ENCODE results near the gene POLR3H. TPM values are rescaled to one million over a fixed set of nuclear protein-coding genes. Genes with fewer than 3 reads are reported as not detected.

Gene POLR3H
- polyA plus RNA-seq, 3 donors = 34.0 to 38.1 (median 34.5) TPM

GRCh38 chr22:41488596-41489385 is 55.5 kb downstream of the POLR3H start:
- no peak for DNase-seq

GRCh38 chr22:41488076-41488475 is 56.2 kb downstream of the POLR3H start:
- DNase-seq = no peak

GRCh38 chr22:41487037-41487935 is 57.0 kb downstream of the POLR3H start:
- DNase-seq = no peak

DNA sequence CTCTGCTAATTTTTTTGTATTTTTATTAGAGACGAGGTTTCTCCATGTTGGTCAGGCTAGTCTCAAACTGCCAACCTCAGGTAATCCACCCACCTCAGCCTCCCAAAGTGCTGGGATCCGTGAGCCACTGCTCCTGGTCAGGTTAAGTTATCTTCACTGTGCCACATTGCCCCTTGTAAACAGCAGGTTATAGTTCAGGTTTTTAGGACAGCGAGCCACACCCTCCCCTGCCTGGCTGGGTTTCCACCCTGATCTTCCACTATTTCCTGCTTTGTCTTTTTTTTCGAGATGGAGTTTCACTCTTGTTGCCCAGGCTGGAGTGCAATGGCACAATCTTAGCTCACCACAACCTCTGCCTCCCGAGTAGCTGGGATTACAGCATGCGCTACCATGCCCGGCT is 59.2 kb downstream of the POLR3H start:
- no peak for DNase-seq

DNA sequence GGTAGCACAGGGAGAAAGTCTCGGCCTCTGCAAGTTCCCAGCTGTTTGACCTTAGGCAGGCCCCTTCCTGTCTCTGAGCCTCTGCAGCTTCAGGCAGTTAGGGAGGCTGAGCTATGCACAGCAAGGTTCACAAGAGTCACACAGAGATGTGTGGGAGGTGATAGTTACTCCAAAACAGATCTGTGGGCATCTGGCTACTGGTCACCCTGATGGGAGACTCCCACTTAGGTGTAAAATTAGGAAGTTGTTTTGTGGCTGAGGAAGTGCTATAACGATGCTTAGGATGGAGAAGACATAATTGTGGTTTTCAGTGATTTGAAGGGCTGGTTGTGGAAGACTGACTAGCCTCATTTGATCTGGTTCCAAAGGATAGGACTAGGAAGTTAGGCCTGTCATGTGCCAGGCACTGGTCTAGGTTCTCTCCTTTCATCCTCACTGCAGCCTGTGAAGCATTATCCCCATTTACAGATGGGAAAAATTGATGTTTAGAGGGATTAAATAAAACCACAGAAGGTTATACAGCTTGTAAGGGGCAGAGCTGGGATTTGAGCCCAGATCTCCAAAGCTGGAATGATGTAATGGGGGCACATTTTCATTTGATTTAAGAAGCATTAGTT is 61.8 kb downstream of the POLR3H start:
- no peak for DNase-seq

- no peak for DNase-seq
These were observed 62.3 kb downstream of the POLR3H start for GRCh38 chr22:41481925-41482318.

GRCh38 chr22:41481131-41481830 is 63.0 kb downstream of the POLR3H start:
- DNase-seq = no peak

GRCh38 chr22:41480397-41480735 is 63.9 kb downstream of the POLR3H start:
- no peak for DNase-seq

DNA sequence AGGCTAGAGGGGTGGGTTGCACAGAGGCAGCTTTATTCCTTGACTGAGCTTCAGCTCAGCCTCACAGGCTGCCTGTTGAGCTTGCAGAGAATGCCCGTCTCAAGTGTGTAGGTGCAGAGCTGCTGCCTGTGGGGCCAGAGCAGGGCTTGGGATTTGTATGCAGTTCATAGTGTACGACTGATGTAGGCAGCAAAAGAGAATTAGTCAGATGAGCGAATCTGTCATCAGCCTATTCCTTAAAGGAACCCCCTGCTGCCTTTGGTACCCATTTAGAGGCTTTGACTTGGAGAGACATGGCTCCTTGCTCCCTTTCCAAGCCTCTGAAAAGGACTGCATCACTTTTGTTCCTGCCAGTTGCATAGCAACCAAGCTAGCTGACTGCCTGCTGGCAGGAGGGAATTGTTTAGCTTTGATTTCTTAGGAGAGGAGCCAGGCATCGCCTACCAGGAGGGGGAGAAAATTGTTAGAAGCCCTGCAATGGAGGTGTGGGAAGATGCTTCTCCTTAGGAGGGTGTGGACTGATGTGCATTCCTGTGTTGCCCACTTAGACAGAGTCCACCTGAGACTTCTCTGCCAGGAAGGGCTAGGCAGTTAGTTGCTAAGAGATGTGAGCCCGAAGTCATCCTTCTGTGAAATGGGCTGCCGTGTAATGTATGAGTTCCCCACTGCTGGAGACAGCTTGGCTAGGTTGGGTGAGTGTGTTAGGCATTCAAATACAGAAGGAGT is 64.4 kb downstream of the POLR3H start:
- DNase-seq = no peak

DNA sequence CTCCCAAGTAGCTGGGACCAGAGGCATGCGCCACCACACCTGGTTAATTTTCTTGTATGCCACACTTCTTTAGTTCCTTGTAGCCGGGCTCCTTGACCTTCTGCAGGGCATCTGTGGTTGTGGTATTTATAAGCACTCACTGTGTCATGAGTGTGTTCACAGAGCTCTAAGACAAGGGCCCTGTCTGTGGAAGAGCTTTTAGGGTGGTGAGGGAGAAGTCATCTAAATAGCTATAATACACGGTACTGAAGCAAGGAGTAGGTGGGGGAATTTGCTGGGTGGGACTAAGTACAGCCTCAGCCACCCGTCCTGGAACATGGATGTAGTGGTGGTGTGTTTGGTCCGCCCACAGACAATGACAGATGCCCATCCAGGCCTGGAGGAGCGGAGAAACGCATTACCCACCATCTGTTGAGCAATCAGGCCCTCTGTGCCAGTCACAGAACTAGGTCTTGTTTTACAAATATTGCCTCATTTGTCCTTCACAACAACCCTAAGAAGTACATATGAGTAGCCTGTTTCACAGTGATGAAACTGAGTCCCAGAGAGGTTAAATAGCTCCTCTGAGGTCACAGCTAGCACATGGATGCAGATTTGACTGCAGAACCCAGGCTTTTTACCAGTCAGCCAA is 65.3 kb downstream of the POLR3H start:
- DNase-seq = no peak

GRCh38 chr22:41478473-41478872 is 65.8 kb downstream of the POLR3H start:
- no peak for DNase-seq

Other genes with a start within 250 kb of the POLR3H start
- gene ZC3H7B, start 242.9 kb downstream of the POLR3H start, polyA plus RNA-seq (ENCODE audit: insufficient read length in 3 of 3) = 100 to 1,000 TPM in 1 of 3 donors, 10 to 100 TPM in 2; 93.3 to 102 (median 96.9) TPM
- gene TEF, start 162.5 kb downstream of the POLR3H start, polyA plus RNA-seq (ENCODE audit: insufficient read length in 3 of 3) = 10 to 100 TPM; 14.4 to 18.5 (median 17.8) TPM
- gene TOB2, start 97.7 kb downstream of the POLR3H start, polyA plus RNA-seq (ENCODE audit: insufficient read length in 3 of 3) = 10 to 100 TPM; 54.5 to 60.6 (median 56.1) TPM
- 10 to 100 TPM; 50.2 to 59.2 (median 54.1) TPM for gene PHF5A, start 75.8 kb downstream of the POLR3H start, polyA plus RNA-seq (ENCODE audit: insufficient read length in 3 of 3)
- gene ACO2, start 75.4 kb downstream of the POLR3H start, polyA plus RNA-seq (ENCODE audit: insufficient read length in 3 of 3) = 100 to 1,000 TPM; 145 to 165 (median 150) TPM
- gene CSDC2, start 16.5 kb upstream of the POLR3H start, polyA plus RNA-seq (ENCODE audit: insufficient read length in 3 of 3) = 1 to 10 TPM; 7.1 to 8.8 (median 8.3) TPM
- 10 to 100 TPM; 51.8 to 64.6 (median 59.9) TPM for gene PMM1, start 45.4 kb upstream of the POLR3H start, polyA plus RNA-seq (ENCODE audit: insufficient read length in 3 of 3)
- gene DESI1, start 76.6 kb upstream of the POLR3H start, polyA plus RNA-seq (ENCODE audit: insufficient read length in 3 of 3) = 10 to 100 TPM; 25.0 to 34.8 (median 33.4) TPM
- gene XRCC6, start 76.8 kb upstream of the POLR3H start, polyA plus RNA-seq (ENCODE audit: insufficient read length in 3 of 3) = 100 to 1,000 TPM; 329 to 379 (median 361) TPM
- gene SNU13, start 144.4 kb upstream of the POLR3H start, polyA plus RNA-seq (ENCODE audit: insufficient read length in 3 of 3) = 100 to 1,000 TPM; 122 to 169 (median 148) TPM
- gene MEI1, start 155.0 kb upstream of the POLR3H start, polyA plus RNA-seq (ENCODE audit: insufficient read length in 3 of 3) = 1 to 10 TPM; 2.0 to 3.7 (median 2.3) TPM

Data from renal pelvis (tissue), 4 donors.